Measurements from ENCODE around the gene WDR7.

GRCh38 chr18:56884511-56884910 is 233.4 kb downstream of the WDR7 start:
- TF ChIP-seq POLR2A (IDR thresholded peaks at IDR 0.05; ENCODE audit: low read depth, low read length) (no peak), RFX5 (IDR thresholded peaks at IDR 0.05; ENCODE audit: low read depth, low read length) (no peak), MAFK (IDR thresholded peaks at IDR 0.05; ENCODE audit: low read depth, low read length) (no peak), CEBPB (IDR thresholded peaks at IDR 0.05; ENCODE audit: low read depth, low read length) (no peak), SMC3 (IDR thresholded peaks at IDR 0.05; ENCODE audit: low read depth, low read length) (no peak), BHLHE40 (IDR thresholded peaks at IDR 0.05; ENCODE audit: low read depth, low read length) (no peak), RCOR1 (IDR thresholded peaks at IDR 0.05; ENCODE audit: insufficient replicate concordance, low read length) (no peak), MAZ (IDR thresholded peaks at IDR 0.05; ENCODE audit: borderline replicate concordance, low read depth, low read length) (no peak), MXI1 (IDR thresholded peaks at IDR 0.05; ENCODE audit: borderline replicate concordance, low read depth, low read length) (no peak), NFE2L2 (IDR thresholded peaks at IDR 0.05; ENCODE audit: low read depth, low read length) (no peak), RAD21 (IDR thresholded peaks at IDR 0.05; ENCODE audit: low read length) (no peak)
- TF ChIP-seq, protein P1, sequence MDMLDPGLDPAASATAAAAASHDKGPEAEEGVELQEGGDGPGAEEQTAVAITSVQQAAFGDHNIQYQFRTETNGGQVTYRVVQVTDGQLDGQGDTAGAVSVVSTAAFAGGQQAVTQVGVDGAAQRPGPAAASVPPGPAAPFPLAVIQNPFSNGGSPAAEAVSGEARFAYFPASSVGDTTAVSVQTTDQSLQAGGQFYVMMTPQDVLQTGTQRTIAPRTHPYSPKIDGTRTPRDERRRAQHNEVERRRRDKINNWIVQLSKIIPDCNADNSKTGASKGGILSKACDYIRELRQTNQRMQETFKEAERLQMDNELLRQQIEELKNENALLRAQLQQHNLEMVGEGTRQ (IDR thresholded peaks at IDR 0.05; ENCODE audit: low read depth, low read length): no peak
- TF ChIP-seq, protein P2, sequence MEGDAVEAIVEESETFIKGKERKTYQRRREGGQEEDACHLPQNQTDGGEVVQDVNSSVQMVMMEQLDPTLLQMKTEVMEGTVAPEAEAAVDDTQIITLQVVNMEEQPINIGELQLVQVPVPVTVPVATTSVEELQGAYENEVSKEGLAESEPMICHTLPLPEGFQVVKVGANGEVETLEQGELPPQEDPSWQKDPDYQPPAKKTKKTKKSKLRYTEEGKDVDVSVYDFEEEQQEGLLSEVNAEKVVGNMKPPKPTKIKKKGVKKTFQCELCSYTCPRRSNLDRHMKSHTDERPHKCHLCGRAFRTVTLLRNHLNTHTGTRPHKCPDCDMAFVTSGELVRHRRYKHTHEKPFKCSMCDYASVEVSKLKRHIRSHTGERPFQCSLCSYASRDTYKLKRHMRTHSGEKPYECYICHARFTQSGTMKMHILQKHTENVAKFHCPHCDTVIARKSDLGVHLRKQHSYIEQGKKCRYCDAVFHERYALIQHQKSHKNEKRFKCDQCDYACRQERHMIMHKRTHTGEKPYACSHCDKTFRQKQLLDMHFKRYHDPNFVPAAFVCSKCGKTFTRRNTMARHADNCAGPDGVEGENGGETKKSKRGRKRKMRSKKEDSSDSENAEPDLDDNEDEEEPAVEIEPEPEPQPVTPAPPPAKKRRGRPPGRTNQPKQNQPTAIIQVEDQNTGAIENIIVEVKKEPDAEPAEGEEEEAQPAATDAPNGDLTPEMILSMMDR (conservative IDR thresholded peaks at IDR 0.05; ENCODE audit: low read depth, low read length): no peak
